Endodermal cell (in vitro differentiated cells): ENCODE results near the gene DLGAP1. TPM values are rescaled to one million over a fixed set of nuclear protein-coding genes. Genes with fewer than 3 reads are reported as not detected.

Experiments
- DNase-seq: peaks from one replicate; pipeline ENCODE4 v3.0.0-alpha.2; 2017
- H3K27ac ChIP-seq: 2 replicates; pipeline ENCODE4 v1.5.1; 2013; ENCODE audit warnings: mild to moderate bottlenecking, low read depth, low read length, moderate library complexity
- H3K27me3 ChIP-seq: 2 replicates; pipeline ENCODE4 v1.6.1; 2013; ENCODE audit warnings: mild to moderate bottlenecking, low read length, moderate library complexity; ENCODE audit not compliant: insufficient read depth, control insufficient read depth, poor library complexity, severe bottlenecking
- H3K36me3 ChIP-seq: 2 replicates; pipeline ENCODE4 v1.7.0; 2013; ENCODE audit warnings: mild to moderate bottlenecking, low read length, moderate library complexity; ENCODE audit not compliant: control insufficient read depth, insufficient read depth
- H3K4me1 ChIP-seq: one replicate; pipeline ENCODE4 v1.7.0; 2013; ENCODE audit warnings: low read length; ENCODE audit not compliant: control insufficient read depth, insufficient read depth
- H3K4me3 ChIP-seq: 2 replicates; pipeline ENCODE4 v1.5.1; 2013; ENCODE audit warnings: mild to moderate bottlenecking, low read length, moderate library complexity
- H3K9ac ChIP-seq: 2 replicates; pipeline ENCODE4 v1.6.1; 2013; ENCODE audit warnings: mild to moderate bottlenecking, low read length, moderate library complexity; ENCODE audit not compliant: poor library complexity, severe bottlenecking; ENCODE audit errors: extremely low read depth
- H3K9me3 ChIP-seq: 2 replicates; pipeline ENCODE4 v1.6.1; 2013; ENCODE audit warnings: mild to moderate bottlenecking, low read length, moderate library complexity; ENCODE audit not compliant: control insufficient read depth
- H3K27ac Mint-ChIP-seq: 2 replicates; pipeline ENCODE4 v1.8.0; 2020; ENCODE audit warnings: mixed read lengths
- H3K27me3 Mint-ChIP-seq: 2 replicates; pipeline ENCODE4 v1.8.0; 2021; ENCODE audit warnings: mild to moderate bottlenecking, mixed read lengths; ENCODE audit not compliant: insufficient read depth
- H3K36me3 Mint-ChIP-seq: 2 replicates; pipeline ENCODE4 v1.8.0; 2020; ENCODE audit warnings: low read depth, mixed read lengths
- H3K4me1 Mint-ChIP-seq: 2 replicates; pipeline ENCODE4 v1.8.0; 2020; ENCODE audit warnings: mixed read lengths
- H3K4me3 Mint-ChIP-seq: 2 replicates; pipeline ENCODE4 v1.8.0; 2020; ENCODE audit warnings: mild to moderate bottlenecking, moderate library complexity, mixed read lengths
- H3K9me3 Mint-ChIP-seq: 2 replicates; pipeline ENCODE4 v1.8.0; 2020; ENCODE audit warnings: mild to moderate bottlenecking, mixed read lengths
- WGBS, 2 experiments: methylation state at CpG; one replicate each; pipeline versions ENCODE4 v1.1.5 to v1.1.7; 2013; ENCODE audit warnings: missing lambda C conversion rate in 2 of 2, mixed read lengths in 1 of 2; ENCODE audit not compliant: insufficient coverage in 1 of 2, insufficient read length in 1 of 2; 5-methylcytosine and 5-hydroxymethylcytosine counted together
- total RNA-seq, 2 donors: library from RNA; stranded (reverse); fragmentation: NEBNext Ultra II Directional in 1 of 2; extraction: Animal tissue kit (Norgen Biotek cat#: 25700) in 1 of 2; gene quantifications; 2 replicates in 1 of 2; 3 replicates in 1 of 2; pipeline ENCODE4 v1.2.1, GENCODE V29; 2021
- TF ChIP-seq, protein P1 (sequence below): fragments of 200-600 bp; sonication (generic); conservative IDR thresholded peaks from 2 replicates; pipeline ENCODE4 v1.5.0; 2021; ENCODE audit warnings: antibody characterized with exemption, mild to moderate bottlenecking

DLGAP1 gene
- total RNA-seq, 2 donors from 2014 or later, result 11.5 to 21.5 TPM

DNA sequence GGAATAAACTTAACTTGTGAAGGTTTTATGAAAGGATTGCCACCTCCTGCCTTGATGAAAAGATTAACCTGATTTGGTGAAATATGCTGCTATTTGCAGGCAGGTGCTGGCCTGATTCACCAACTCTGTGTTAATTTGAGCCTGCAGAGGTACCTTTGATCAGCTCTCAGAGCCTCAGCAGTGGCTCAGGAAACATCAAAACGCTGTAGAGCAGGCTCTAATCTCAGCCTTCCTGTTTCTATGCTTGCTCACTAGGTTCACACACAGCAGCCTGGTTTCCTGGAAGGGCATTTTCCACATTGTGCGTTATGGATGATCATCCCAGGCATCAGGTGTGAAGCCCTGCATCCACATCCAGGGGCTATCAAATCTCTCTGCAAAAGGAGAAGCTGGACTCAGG, 988.2 kb downstream of the DLGAP1 start:
- Mint-ChIP-seq H3K4me1 (peaks cover 31% of the 10 kb centered on the region), H3K9me3 (no peaks in the 10 kb centered on the region), H3K27ac (peak overlapping the region; percentile 80), H3K36me3 (peaks cover 10% of the 10 kb centered on the region), H3K4me3 (no peak overlapping the region), H3K27me3 (no peaks in the 10 kb centered on the region)
- no peak overlapping the region for H3K4me3 ChIP-seq
- peak; percentile 81 for DNase-seq
- H3K27ac ChIP-seq, result no peak overlapping the region
- no peak overlapping the region for H3K9ac ChIP-seq
- TF ChIP-seq, protein P1, sequence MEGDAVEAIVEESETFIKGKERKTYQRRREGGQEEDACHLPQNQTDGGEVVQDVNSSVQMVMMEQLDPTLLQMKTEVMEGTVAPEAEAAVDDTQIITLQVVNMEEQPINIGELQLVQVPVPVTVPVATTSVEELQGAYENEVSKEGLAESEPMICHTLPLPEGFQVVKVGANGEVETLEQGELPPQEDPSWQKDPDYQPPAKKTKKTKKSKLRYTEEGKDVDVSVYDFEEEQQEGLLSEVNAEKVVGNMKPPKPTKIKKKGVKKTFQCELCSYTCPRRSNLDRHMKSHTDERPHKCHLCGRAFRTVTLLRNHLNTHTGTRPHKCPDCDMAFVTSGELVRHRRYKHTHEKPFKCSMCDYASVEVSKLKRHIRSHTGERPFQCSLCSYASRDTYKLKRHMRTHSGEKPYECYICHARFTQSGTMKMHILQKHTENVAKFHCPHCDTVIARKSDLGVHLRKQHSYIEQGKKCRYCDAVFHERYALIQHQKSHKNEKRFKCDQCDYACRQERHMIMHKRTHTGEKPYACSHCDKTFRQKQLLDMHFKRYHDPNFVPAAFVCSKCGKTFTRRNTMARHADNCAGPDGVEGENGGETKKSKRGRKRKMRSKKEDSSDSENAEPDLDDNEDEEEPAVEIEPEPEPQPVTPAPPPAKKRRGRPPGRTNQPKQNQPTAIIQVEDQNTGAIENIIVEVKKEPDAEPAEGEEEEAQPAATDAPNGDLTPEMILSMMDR, result no peak
- WGBS, 2 experiments, result 18 to 28% methylated on average over 2 of the region's 2 CpGs
- peaks cover 8% of the 10 kb centered on the region for H3K4me1 ChIP-seq
- no peaks in the 10 kb centered on the region for H3K27me3 ChIP-seq
- H3K36me3 ChIP-seq, result peaks cover 3% of the 10 kb centered on the region
- no peaks in the 10 kb centered on the region for H3K9me3 ChIP-seq

DNA sequence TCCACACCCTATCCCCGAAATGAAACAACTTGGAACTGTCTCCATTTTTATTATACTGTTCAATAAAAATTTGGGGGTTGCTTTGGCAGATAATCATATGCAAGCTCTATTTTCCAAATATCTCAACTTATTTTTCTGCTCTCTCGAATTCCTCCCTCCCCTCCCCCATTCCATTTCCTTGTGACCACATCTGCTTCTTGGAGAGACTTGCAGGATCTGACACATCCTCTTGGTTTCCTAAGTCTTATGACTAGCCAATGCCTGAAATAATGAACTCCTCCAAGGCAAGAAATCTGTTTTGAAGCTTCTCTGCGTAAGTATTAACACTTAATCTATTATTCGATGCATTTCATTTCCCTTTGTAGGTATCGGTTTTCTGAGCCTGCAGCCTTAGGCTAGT, 989.1 kb downstream of the DLGAP1 start:
- peaks cover 35% of the 10 kb centered on the region for H3K4me1 Mint-ChIP-seq
- no peaks in the 10 kb centered on the region for H3K27me3 Mint-ChIP-seq
- peaks cover 11% of the 10 kb centered on the region for H3K36me3 Mint-ChIP-seq
- Histone ChIP-seq H3K4me1 (peaks cover 8% of the 10 kb centered on the region), H3K36me3 (peaks cover 11% of the 10 kb centered on the region), H3K9ac (no peak overlapping the region), H3K9me3 (no peaks in the 10 kb centered on the region), H3K4me3 (no peak overlapping the region), H3K27me3 (no peaks in the 10 kb centered on the region), H3K27ac (no peak overlapping the region)
- no peaks in the 10 kb centered on the region for H3K9me3 Mint-ChIP-seq
- peak overlapping the region; percentile 60 for H3K27ac Mint-ChIP-seq
- TF ChIP-seq, protein P1, result no peak
- H3K4me3 Mint-ChIP-seq, result no peak overlapping the region
- DNase-seq, result no peak
- 89 to 93% methylated on average over 4 to 5 of the region's 5 CpGs for WGBS, 2 experiments

DNA sequence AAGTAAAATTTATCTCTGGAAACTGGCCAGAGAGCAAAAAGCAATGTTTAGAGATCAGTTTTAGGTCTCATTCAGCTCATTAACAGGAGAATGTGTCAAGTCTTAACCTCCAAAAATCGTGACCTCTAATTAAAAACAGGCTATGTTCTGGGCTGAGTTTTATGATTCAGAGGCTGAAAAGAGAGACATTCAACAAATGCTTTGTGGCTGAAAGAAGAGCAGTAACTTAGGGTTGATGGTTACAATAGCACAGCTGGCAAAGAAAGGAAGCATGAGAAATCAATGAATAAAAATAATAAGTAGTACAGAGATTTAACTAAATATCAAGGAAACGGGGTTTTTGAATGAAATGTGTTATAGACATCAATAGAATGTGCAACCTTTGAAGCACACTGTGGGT, 992.1 kb downstream of the DLGAP1 start:
- TF ChIP-seq, protein P1, result no peak
- Mint-ChIP-seq H3K36me3 (peaks cover 37% of the 10 kb centered on the region), H3K9me3 (no peaks in the 10 kb centered on the region), H3K4me3 (no peak overlapping the region), H3K27me3 (no peaks in the 10 kb centered on the region), H3K27ac (no peak overlapping the region), H3K4me1 (peaks cover 49% of the 10 kb centered on the region)
- Histone ChIP-seq H3K4me3 (no peak overlapping the region), H3K4me1 (peaks cover 8% of the 10 kb centered on the region), H3K9ac (no peak overlapping the region), H3K9me3 (peaks cover 7% of the 10 kb centered on the region), H3K36me3 (peaks cover 39% of the 10 kb centered on the region), H3K27ac (no peak overlapping the region), H3K27me3 (no peaks in the 10 kb centered on the region)
- no peak for DNase-seq
- WGBS, 2 experiments, result 79 to 91% methylated on average over 2 of the region's 2 CpGs
